ENCODE data around the gene CERS3. TPM values are rescaled to one million over a fixed set of nuclear protein-coding genes. Genes with fewer than 3 reads are reported as not detected.

Gene CERS3
- total and polyA plus RNA-seq, 10 of the 15 experiments (the other 5 are each of a cell fraction or from before 2014, with no cell fraction given): not detected

DNA sequence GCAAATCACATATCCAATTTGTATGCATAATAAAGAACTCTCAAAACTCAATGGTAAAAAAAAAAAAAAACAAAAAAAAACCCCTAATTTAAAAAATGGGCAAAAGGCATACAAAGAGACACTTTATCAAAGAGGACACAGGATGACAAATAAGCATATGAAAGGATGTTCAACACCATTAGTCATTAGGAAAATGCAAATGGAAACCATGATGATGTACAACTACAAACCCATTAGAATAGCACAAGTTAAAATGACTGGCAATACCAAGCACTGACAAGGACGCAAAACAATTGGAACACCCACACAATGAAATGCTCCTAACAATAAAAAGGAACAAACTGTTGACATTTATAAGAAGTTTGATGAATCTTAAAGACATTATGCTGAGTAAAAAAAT is 123.6 kb downstream of the CERS3 start:
- no peaks in the 10 kb centered on the region for H3K36me3 ChIP-seq (ENCODE audit: control insufficient read depth in 2 of 2, insufficient read depth in 2 of 2, low read length in 1 of 2)
- no peak overlapping the region for H3K4me3 ChIP-seq
- ChIA-PET SMC1A (ENCODE audit: uncharacterized antibody, unreplicated experiment) (no interaction called here), CTCF (no interaction called here), POLR2A (no interaction called here), RAD21 (ENCODE audit: unreplicated experiment) (no interaction called here)
- BruUV-seq (replicated peaks): no TSS peak
- WGBS (ENCODE audit: insufficient coverage, insufficient replicate concordance, low lambda C conversion rate, missing lambda C conversion rate): 0% methylated on average over 1 of the region's 1 CpG
- no peaks in the 10 kb centered on the region for H3K27me3 ChIP-seq (replicated peaks in 1 of 2; ENCODE audit: control insufficient read depth in 2 of 2, insufficient read depth in 2 of 2, low read length in 1 of 2)
- H4K20me1 ChIP-seq (ENCODE audit: control insufficient read depth, insufficient read depth): no peaks in the 10 kb centered on the region
- no peak for DNase-seq (ENCODE audit: low read depth, low spot score)
- H3K9ac ChIP-seq (ENCODE audit: control insufficient read depth, insufficient read depth, low read length): no peak overlapping the region
- no peak for ATAC-seq
- in situ Hi-C loops (cut with MboI): no loop called here
- intact Hi-C loops (cut with micrococcal nuclease; ENCODE audit: unreplicated experiment): no loop called here
- no peak for FAIRE-seq
- TF ChIP-seq ZNF207 (IDR thresholded peaks at IDR 0.05; ENCODE audit: borderline replicate concordance): no peak
- TF ChIP-seq, protein P1, sequence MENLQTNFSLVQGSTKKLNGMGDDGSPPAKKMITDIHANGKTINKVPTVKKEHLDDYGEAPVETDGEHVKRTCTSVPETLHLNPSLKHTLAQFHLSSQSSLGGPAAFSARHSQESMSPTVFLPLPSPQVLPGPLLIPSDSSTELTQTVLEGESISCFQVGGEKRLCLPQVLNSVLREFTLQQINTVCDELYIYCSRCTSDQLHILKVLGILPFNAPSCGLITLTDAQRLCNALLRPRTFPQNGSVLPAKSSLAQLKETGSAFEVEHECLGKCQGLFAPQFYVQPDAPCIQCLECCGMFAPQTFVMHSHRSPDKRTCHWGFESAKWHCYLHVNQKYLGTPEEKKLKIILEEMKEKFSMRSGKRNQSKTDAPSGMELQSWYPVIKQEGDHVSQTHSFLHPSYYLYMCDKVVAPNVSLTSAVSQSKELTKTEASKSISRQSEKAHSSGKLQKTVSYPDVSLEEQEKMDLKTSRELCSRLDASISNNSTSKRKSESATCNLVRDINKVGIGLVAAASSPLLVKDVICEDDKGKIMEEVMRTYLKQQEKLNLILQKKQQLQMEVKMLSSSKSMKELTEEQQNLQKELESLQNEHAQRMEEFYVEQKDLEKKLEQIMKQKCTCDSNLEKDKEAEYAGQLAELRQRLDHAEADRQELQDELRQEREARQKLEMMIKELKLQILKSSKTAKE (IDR thresholded peaks at IDR 0.05; ENCODE audit: low read depth, poor library complexity, severe bottlenecking): no peak
- no peak for TF ChIP-seq KDM1A (IDR thresholded peaks at IDR 0.05; ENCODE audit: borderline replicate concordance)
- TF ChIP-seq, protein P2, sequence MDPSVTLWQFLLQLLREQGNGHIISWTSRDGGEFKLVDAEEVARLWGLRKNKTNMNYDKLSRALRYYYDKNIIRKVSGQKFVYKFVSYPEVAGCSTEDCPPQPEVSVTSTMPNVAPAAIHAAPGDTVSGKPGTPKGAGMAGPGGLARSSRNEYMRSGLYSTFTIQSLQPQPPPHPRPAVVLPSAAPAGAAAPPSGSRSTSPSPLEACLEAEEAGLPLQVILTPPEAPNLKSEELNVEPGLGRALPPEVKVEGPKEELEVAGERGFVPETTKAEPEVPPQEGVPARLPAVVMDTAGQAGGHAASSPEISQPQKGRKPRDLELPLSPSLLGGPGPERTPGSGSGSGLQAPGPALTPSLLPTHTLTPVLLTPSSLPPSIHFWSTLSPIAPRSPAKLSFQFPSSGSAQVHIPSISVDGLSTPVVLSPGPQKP (IDR thresholded peaks at IDR 0.05; ENCODE audit: low read depth, low read length): no peak
- no peak for TF ChIP-seq CREB1 (IDR thresholded peaks at IDR 0.05; ENCODE audit: low read depth)
- no peak for TF ChIP-seq ATF7 (IDR thresholded peaks at IDR 0.05; ENCODE audit: low read depth)
- no peak for TF ChIP-seq SIN3A (IDR thresholded peaks at IDR 0.05; ENCODE audit: low read depth, low read length)
- TF ChIP-seq STAT3 (IDR thresholded peaks at IDR 0.05; ENCODE audit: low read depth, low read length): no peak
- no peaks in the 10 kb centered on the region for H3K4me1 ChIP-seq (ENCODE audit: control insufficient read depth, insufficient read depth, low read length)
- no peaks in the 10 kb centered on the region for H3K79me2 ChIP-seq (ENCODE audit: control insufficient read depth, insufficient read depth, low read length)
- no peak overlapping the region for H3K27ac ChIP-seq (ENCODE audit: control insufficient read depth, insufficient read depth)
- no peaks in the 10 kb centered on the region; the same call in 2 of the 3 replicates for H3K9me3 ChIP-seq (replicated peaks; ENCODE audit: control insufficient read depth, insufficient read depth, low read length)
- no peak overlapping the region for H3K4me2 ChIP-seq (ENCODE audit: control insufficient read depth, insufficient read depth)
- H2AFZ ChIP-seq (ENCODE audit: control insufficient read depth, low read depth, low read length): no peak overlapping the region
